WTC11 (cell line): ENCODE results near the gene HOXD12.

Experiments
- ATF2 ChIP-seq: sonication (generic); formaldehyde crosslinking; IDR thresholded peaks from 2 replicates; pipeline ENCODE4 v1.8.1; 2022; ENCODE audit warnings: low read depth, missing genetic modification reagents, borderline replicate concordance
- ATF3 ChIP-seq: sonication (generic); formaldehyde crosslinking; conservative IDR thresholded peaks from 2 replicates; pipeline ENCODE4 v1.8.1; 2022; ENCODE audit warnings: mild to moderate bottlenecking, missing genetic modification reagents
- CTCF ChIP-seq: fragments of 200-600 bp; IDR thresholded peaks from 2 replicates; pipeline ENCODE4 v1.8.0; 2022; ENCODE audit warnings: antibody characterized with exemption
- E2F1 ChIP-seq: sonication (generic); formaldehyde crosslinking; IDR thresholded peaks from 2 replicates; pipeline ENCODE4 v1.8.0; 2022; ENCODE audit warnings: mild to moderate bottlenecking, missing genetic modification reagents
- EMX1 ChIP-seq: fragments of 250-450 bp; sonication (Bioruptor Pico); IDR thresholded peaks from 2 replicates; pipeline ENCODE4 v1.8.0; 2021; ENCODE audit warnings: mild to moderate bottlenecking
- ESRRA ChIP-seq: sonication (generic); formaldehyde crosslinking; IDR thresholded peaks from 2 replicates; pipeline ENCODE4 v1.8.1; 2022; ENCODE audit warnings: mild to moderate bottlenecking, missing genetic modification reagents, borderline replicate concordance
- IRF1 ChIP-seq: sonication (generic); formaldehyde crosslinking; IDR thresholded peaks from 2 replicates; pipeline ENCODE4 v1.8.0; 2023; ENCODE audit warnings: missing genetic modification reagents
- JUN ChIP-seq: sonication (generic); formaldehyde crosslinking; IDR thresholded peaks from 2 replicates; pipeline ENCODE4 v1.8.0; 2023; ENCODE audit warnings: mild to moderate bottlenecking, missing genetic modification reagents
- NR2C2 ChIP-seq: sonication (generic); formaldehyde crosslinking; IDR thresholded peaks from 2 replicates; pipeline ENCODE4 v1.8.0; 2022; ENCODE audit warnings: mild to moderate bottlenecking, missing genetic modification reagents
- SP1 ChIP-seq: sonication (generic); formaldehyde crosslinking; conservative IDR thresholded peaks from 2 replicates; pipeline ENCODE4 v1.8.1; 2022; ENCODE audit warnings: missing genetic modification reagents

- no peak for TF ChIP-seq ESRRA (CRISPR knock-in tag)
- no peak for TF ChIP-seq CTCF
- TF ChIP-seq SP1: no peak
- no peak for TF ChIP-seq JUN
- TF ChIP-seq E2F1 (CRISPR knock-in tag): no peak
- no peak for TF ChIP-seq IRF1 (CRISPR knock-in tag)
- no peak for TF ChIP-seq ATF2
- TF ChIP-seq EMX1 (CRISPR knock-in tag): no peak
- TF ChIP-seq NR2C2 (CRISPR knock-in tag): no peak
- TF ChIP-seq ATF3: no peak
Observed at GRCh38 chr2:176124110-176124946, 24.7 kb downstream of the HOXD12 start.
